ENCODE measurements around the gene CCDC110.

CCDC110 gene

GRCh38 chr4:185473247-185473646 is 1.7 kb upstream of the CCDC110 start:
- in situ Hi-C loops (cut with MboI; ENCODE audit: low sequenced_read_pairs) = no loop called here

GRCh38 chr4:185472103-185472542 is 590 bp upstream of the CCDC110 start:
- in situ Hi-C loops (cut with MboI; ENCODE audit: low sequenced_read_pairs) = no loop called here

- in situ Hi-C loops (cut with MboI; ENCODE audit: low sequenced_read_pairs) = no loop called here
These were observed 885 bp downstream of the CCDC110 start for GRCh38 chr4:185470501-185471195.

DNA sequence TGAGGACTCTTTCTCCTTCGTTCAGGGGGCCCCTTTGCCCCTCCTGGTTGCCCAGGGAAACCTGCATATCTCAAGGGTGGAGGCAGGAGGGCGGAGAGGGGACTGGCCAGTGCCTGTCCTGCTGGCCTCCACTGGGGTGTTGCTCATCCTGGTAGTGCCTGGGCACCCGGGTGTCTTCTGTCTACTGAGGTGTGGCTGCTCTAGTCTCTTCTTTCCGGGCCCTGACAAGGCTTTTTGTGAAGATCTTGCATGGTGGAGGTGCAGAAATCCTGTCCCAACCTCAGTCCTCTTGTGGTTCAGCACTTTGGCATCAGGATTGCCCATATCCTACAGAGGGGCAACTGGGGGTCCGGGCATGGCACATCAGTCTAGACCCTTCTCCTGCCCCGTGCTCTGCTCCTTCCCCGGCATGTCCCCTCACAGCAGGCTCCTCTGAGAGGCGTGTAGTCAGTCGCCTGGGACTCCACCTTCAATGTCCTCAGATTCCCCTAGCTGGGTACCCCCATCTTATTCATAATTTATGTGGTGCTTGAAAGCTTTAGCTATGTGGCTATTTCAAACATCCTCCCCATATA is 1.9 kb downstream of the CCDC110 start:
- in situ Hi-C loops (cut with MboI; ENCODE audit: low sequenced_read_pairs) = no loop called here

DNA sequence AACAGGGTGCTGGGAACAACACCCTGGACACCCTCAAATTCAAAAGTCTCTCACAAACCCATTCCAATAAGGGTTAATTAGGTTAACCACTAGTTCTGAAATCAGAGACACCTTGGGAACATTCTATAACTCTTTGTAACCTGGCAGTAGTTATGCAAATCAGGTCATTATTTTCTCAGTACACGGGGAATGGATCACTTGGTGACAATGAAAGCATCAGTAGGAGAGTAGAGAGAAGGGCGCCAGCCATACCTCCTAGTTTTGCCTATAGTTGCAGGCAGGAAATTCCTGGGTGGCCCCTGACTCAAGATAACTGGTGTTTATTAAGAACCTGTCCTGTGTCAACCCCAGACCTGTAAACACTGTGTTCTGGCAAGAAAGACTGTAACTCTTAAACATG is 2.5 kb downstream of the CCDC110 start:
- in situ Hi-C loops (cut with MboI; ENCODE audit: low sequenced_read_pairs) = no loop called here

GRCh38 chr4:185467991-185468390 is 3.5 kb downstream of the CCDC110 start:
- in situ Hi-C loops (cut with MboI; ENCODE audit: low sequenced_read_pairs) = no loop called here

DNA sequence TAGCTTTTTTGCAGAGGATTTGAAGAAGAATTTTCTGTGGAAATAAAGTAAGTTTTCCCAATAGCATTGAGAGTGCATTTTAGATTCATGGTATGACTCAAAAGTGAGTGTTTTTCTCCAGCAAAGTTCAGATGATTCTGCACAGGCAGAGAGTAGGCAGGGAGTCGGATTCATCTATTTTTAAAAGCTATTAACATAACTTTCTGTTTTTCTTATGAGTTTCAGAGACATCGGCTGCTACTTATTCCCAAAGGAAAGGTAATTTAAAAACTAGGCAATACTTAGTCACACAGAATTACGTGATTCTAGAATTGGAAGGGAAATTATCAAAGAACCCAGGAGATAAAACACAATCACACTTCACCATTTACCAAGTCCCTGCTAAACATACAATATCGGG is 4.4 kb downstream of the CCDC110 start:
- in situ Hi-C loops (cut with MboI; ENCODE audit: low sequenced_read_pairs) = no loop called here

DNA sequence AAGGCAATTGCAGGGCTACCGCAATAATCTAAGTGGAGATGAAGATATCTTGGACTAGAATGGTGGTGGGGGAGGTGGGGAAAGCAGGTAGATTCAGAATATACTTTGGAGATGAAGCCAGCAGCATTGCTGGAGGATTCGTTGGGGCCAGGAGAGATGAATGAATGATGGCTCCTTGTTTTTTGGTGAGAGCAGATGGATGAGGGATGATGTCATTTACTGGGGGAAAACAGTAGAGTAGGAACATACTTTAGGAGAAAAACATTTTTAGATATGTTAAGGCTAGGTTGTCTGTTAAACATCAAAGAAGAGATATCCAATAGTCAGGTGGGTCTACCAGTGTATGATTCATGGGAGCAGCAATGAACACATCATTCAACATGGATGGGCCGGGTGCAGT is 5.8 kb downstream of the CCDC110 start:
- in situ Hi-C loops (cut with MboI; ENCODE audit: low sequenced_read_pairs) = no loop called here

GRCh38 chr4:185464887-185465286 is 6.6 kb downstream of the CCDC110 start:
- in situ Hi-C loops (cut with MboI; ENCODE audit: low sequenced_read_pairs) = no loop called here

GRCh38 chr4:185464183-185464582 is 7.3 kb downstream of the CCDC110 start:
- in situ Hi-C loops (cut with MboI; ENCODE audit: low sequenced_read_pairs) = no loop called here

GRCh38 chr4:185463541-185463940 is 8.0 kb downstream of the CCDC110 start:
- in situ Hi-C loops (cut with MboI; ENCODE audit: low sequenced_read_pairs) = no loop called here

GRCh38 chr4:185461565-185461964 is 10.0 kb downstream of the CCDC110 start:
- in situ Hi-C loops (cut with MboI; ENCODE audit: low sequenced_read_pairs) = no loop called here

DNA sequence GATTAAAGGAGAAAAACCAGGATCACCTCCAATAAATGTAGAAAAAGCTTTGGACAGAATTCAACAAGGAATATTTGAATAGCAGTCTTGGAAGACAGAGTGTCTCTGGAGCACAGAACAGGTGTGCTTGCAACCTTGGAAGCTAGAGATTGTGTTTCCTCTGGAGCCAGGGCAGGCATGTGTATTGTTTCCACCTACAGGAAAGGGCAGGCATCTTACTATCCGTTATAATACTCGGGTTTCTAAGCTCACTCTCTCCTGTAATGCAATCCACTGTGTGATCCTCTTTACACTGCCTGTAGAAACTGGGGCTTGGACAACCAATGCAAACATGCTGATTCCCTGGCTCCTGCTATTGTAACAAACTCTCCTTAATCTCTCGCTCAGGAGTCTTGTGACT is 14.4 kb downstream of the CCDC110 start:
- in situ Hi-C loops (cut with MboI; ENCODE audit: low sequenced_read_pairs) = no loop called here

DNA sequence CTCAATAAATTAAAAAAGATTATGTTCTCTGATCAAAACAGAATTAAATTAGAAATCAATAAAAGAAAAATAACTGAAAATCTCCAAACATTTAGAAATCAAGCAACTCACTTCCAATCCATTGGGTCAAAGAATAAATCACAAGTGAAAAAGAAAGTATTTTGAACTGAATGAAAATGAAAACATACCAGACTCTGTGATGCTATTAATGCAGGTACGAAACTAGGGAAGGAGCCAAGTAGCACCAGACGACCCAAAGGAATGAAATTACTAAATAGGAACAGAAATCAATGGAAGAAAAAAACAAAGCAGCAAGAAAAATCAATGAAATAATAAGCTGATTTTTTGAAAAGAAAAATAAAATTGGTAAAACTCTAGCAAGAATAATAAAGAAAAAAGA is 15.4 kb downstream of the CCDC110 start:
- in situ Hi-C loops (cut with MboI; ENCODE audit: low sequenced_read_pairs) = no loop called here

GRCh38 chr4:185445209-185445608 is 26.3 kb downstream of the CCDC110 start:
- in situ Hi-C loops (cut with MboI; ENCODE audit: low sequenced_read_pairs) = no loop called here

DNA sequence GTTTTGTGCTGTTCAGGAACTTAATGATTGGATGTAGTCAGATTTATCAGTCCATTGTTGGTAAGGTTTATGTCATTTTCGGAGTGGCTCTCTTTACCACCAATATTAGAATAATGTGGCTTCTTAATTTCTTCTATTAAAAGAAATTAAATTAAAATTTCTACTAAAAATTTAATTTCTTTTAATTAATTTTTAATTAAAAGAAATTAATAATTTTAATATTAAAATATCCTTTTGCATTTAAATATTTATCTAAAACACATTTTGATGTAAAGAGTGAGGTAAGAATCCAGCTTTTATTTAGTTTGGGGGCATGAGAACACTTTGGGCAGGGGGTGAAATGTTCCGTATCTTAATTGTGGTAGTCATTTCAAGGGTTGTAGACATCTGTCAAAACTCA is 30.1 kb downstream of the CCDC110 start:
- in situ Hi-C loops (cut with MboI; ENCODE audit: low sequenced_read_pairs) = no loop called here

GRCh38 chr4:185437809-185438208 is 33.7 kb downstream of the CCDC110 start:
- in situ Hi-C loops (cut with MboI; ENCODE audit: low sequenced_read_pairs) = no loop called here

DNA sequence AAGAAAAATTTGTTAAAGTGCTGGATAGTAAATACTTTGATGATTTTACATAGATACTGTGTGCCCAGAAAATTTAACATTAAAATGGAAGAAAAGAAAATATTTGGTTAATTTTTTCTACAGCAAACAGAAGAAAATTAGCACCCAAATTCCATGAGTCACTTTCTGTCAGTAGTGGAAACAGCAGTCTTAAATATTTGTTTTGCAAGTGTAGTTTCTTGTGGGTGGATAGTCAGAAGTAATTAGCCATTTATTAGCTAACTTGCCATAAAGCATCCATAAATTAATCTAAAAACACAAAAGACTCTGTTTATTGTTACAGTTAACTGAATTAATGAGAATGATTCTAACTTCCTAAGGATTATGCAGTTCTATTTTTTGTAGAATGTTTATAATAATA is 36.1 kb downstream of the CCDC110 start:
- in situ Hi-C loops (cut with MboI; ENCODE audit: low sequenced_read_pairs) = no loop called here

- in situ Hi-C loops (cut with MboI; ENCODE audit: low sequenced_read_pairs) = no loop called here
These were observed 41.9 kb downstream of the CCDC110 start for GRCh38 chr4:185429660-185430059.

- in situ Hi-C loops (cut with MboI; ENCODE audit: low sequenced_read_pairs) = no loop called here
These were observed 44.4 kb downstream of the CCDC110 start for GRCh38 chr4:185426960-185427688.

- in situ Hi-C loops (cut with MboI; ENCODE audit: low sequenced_read_pairs) = no loop called here
These were observed 45.7 kb downstream of the CCDC110 start, which contains the start of gene UFSP2 for GRCh38 chr4:185425647-185426352. UFSP2 (minus strand) TSS chr4:185425964; CDS start chr4:185425868, 96 bp downstream.
